ENCODE data around the gene PRMT1. TPM values are rescaled to one million over a fixed set of nuclear protein-coding genes. Genes with fewer than 3 reads are reported as not detected.
A peak's percentile ranks its signal among the peaks of the same experiment; 100 is the strongest.

Gene PRMT1
- polyA plus RNA-seq, 3 donors = 60.1 to 94.4 (median 74.3) TPM

GRCh38 chr19:49680421-49681351, 3.6 kb downstream of the PRMT1 start:
- Mint-ChIP-seq H3K36me3 (peaks cover 35 to 46% of the 10 kb centered on the region in 2 donors), H3K27ac (peak overlapping the region in 3 of 7 donors; percentile 27 to 84 (median 73)), H3K9me3 (peaks cover 0 to 2% (median 0%) of the 10 kb centered on the region in 7 donors), H3K27me3 (ENCODE audit: low read depth in 3 of 3) (peaks cover 0 to 7% (median 0%) of the 10 kb centered on the region in 3 donors), H3K4me3 (no peak overlapping the region), H3K4me1 (peaks cover 18% of the 10 kb centered on the region)
- H3K27me3 ChIP-seq (ENCODE audit: control insufficient read depth in 2 of 2, insufficient read depth in 2 of 2, low read length in 2 of 2) = no peaks in the 10 kb centered on the region
- peaks cover 26 to 39% of the 10 kb centered on the region in 2 donors for H3K36me3 ChIP-seq (replicated peaks in 1 of 2; ENCODE audit: control insufficient read depth in 1 of 2, insufficient read depth in 2 of 2, low read length in 2 of 2)
- peak overlapping the region in 2 of 3 experiments; percentile 8 to 68 for H3K4me3 ChIP-seq (replicated peaks in 1 of 3; ENCODE audit: low read depth in 2 of 3, low read length in 3 of 3)
- intact Hi-C loops (cut with micrococcal nuclease) = no loop called here
- peak overlapping the region in 1 of 2 donors; percentile 45 for H3K27ac ChIP-seq (ENCODE audit: low read depth in 1 of 2, low read length in 2 of 2)
- H4K20me1 ChIP-seq (ENCODE audit: insufficient read depth, low read length) = peaks cover 25% of the 10 kb centered on the region
- 40% methylated on average over 34 of the region's 40 CpGs for WGBS (ENCODE audit: insufficient coverage)
- H3K9ac ChIP-seq (ENCODE audit: insufficient read depth, low read length, poor library complexity, severe bottlenecking) = no peak overlapping the region
- DNase-seq = peak; percentile 85 to 92 (median 86)
- TF ChIP-seq, protein P1, sequence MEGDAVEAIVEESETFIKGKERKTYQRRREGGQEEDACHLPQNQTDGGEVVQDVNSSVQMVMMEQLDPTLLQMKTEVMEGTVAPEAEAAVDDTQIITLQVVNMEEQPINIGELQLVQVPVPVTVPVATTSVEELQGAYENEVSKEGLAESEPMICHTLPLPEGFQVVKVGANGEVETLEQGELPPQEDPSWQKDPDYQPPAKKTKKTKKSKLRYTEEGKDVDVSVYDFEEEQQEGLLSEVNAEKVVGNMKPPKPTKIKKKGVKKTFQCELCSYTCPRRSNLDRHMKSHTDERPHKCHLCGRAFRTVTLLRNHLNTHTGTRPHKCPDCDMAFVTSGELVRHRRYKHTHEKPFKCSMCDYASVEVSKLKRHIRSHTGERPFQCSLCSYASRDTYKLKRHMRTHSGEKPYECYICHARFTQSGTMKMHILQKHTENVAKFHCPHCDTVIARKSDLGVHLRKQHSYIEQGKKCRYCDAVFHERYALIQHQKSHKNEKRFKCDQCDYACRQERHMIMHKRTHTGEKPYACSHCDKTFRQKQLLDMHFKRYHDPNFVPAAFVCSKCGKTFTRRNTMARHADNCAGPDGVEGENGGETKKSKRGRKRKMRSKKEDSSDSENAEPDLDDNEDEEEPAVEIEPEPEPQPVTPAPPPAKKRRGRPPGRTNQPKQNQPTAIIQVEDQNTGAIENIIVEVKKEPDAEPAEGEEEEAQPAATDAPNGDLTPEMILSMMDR (IDR thresholded peaks at IDR 0.05) = peak; percentile 97
- no peaks in the 10 kb centered on the region for H3K9me3 ChIP-seq (replicated peaks in 1 of 2; ENCODE audit: control insufficient read depth in 1 of 2, insufficient read depth in 1 of 2, low read length in 2 of 2)
- peaks cover 23 to 37% of the 10 kb centered on the region in 2 donors for H3K4me1 ChIP-seq (ENCODE audit: control insufficient read depth in 1 of 2, insufficient read depth in 2 of 2, low read length in 2 of 2)
- peaks cover 37% of the 10 kb centered on the region for H3K79me2 ChIP-seq (ENCODE audit: insufficient read depth, low read length)
- peak overlapping the region; percentile 73 for H2AFZ ChIP-seq (ENCODE audit: insufficient read depth, low read depth, low read length, poor library complexity, severe bottlenecking)
- peak overlapping the region; percentile 75 for H3K4me2 ChIP-seq (replicated peaks; ENCODE audit: extremely low read depth, low read length, poor library complexity, severe bottlenecking)

DNA sequence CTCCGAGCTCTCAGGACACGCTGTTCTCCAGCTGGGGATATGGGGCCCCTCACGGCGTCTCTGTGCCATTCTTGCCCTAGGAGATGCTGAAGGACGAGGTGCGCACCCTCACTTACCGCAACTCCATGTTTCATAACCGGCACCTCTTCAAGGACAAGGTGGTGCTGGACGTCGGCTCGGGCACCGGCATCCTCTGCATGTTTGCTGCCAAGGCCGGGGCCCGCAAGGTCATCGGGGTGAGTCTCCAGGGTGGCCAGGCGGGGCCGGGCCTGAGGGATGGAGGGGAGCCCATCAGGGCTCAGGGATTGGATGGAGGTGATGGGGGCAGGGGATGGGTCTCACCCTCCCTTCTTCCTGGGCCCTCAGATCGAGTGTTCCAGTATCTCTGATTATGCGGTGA, 4.8 kb downstream of the PRMT1 start:
- TF ChIP-seq, protein P1 (IDR thresholded peaks at IDR 0.05) = no peak
- DNase-seq = no peak
- H3K36me3 ChIP-seq (replicated peaks in 1 of 2; ENCODE audit: control insufficient read depth in 1 of 2, insufficient read depth in 2 of 2, low read length in 2 of 2) = peaks cover 33 to 47% of the 10 kb centered on the region in 2 donors
- H3K4me3 ChIP-seq (replicated peaks in 1 of 3; ENCODE audit: low read depth in 2 of 3, low read length in 3 of 3) = no peak overlapping the region
- no peak overlapping the region for H3K27ac ChIP-seq (ENCODE audit: low read depth in 1 of 2, low read length in 2 of 2)
- H3K9me3 Mint-ChIP-seq = peaks cover 0 to 2% (median 0%) of the 10 kb centered on the region in 7 donors
- peak overlapping the region in 3 of 7 donors; percentile 13 to 72 (median 46) for H3K27ac Mint-ChIP-seq
- H3K4me1 Mint-ChIP-seq = peaks cover 14% of the 10 kb centered on the region
- H3K36me3 Mint-ChIP-seq = peaks cover 41 to 53% of the 10 kb centered on the region in 2 donors
- intact Hi-C loops (cut with micrococcal nuclease) = no loop called here
- no peaks in the 10 kb centered on the region for H3K27me3 ChIP-seq (ENCODE audit: control insufficient read depth in 2 of 2, insufficient read depth in 2 of 2, low read length in 2 of 2)
- H3K27me3 Mint-ChIP-seq (ENCODE audit: low read depth in 3 of 3) = peaks cover 0 to 6% (median 0%) of the 10 kb centered on the region in 3 donors
- no peaks in the 10 kb centered on the region for H3K9me3 ChIP-seq (replicated peaks in 1 of 2; ENCODE audit: control insufficient read depth in 1 of 2, insufficient read depth in 1 of 2, low read length in 2 of 2)
- no peak overlapping the region for H2AFZ ChIP-seq (ENCODE audit: insufficient read depth, low read depth, low read length, poor library complexity, severe bottlenecking)
- no peak overlapping the region for H3K9ac ChIP-seq (ENCODE audit: insufficient read depth, low read length, poor library complexity, severe bottlenecking)
- peaks cover 37% of the 10 kb centered on the region for H3K79me2 ChIP-seq (ENCODE audit: insufficient read depth, low read length)
- peaks cover 25% of the 10 kb centered on the region for H4K20me1 ChIP-seq (ENCODE audit: insufficient read depth, low read length)
- H3K4me1 ChIP-seq (ENCODE audit: control insufficient read depth in 1 of 2, insufficient read depth in 2 of 2, low read length in 2 of 2) = peaks cover 18 to 33% of the 10 kb centered on the region in 2 donors
- no peak overlapping the region for H3K4me2 ChIP-seq (replicated peaks; ENCODE audit: extremely low read depth, low read length, poor library complexity, severe bottlenecking)
- 97% methylated on average over 15 of the region's 19 CpGs for WGBS (ENCODE audit: insufficient coverage)
- no peak overlapping the region for H3K4me3 Mint-ChIP-seq
